Measurements from ENCODE around the gene CD2.

CD2 gene

DNA sequence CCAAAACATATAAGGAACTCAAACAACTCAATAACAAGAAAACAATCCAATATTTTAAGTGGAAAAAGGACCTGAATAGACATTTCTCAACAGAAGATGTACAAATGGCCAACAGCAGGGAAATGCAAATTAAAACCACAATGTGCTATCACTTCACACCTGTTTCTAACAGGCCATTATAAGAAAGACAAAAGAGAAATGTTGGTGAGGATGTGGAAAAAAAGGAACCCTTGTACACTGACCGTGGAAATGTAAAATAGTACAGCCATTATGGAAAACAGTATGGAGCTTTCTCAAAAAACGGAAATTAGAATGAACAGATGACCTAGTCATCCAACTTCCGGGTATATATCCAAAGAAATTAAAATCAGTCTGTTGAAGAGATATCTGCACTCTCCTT, 37.8 kb upstream of the CD2 start:
- Histone ChIP-seq H3K27me3 (ENCODE audit: control insufficient read depth, insufficient read depth, low read length, poor library complexity, severe bottlenecking) (no peaks in the 10 kb centered on the region), H3K4me3 (ENCODE audit: insufficient read depth, low read depth, low read length) (no peak overlapping the region)
- 97% methylated on average over 3 of the region's 3 CpGs for WGBS, 2 experiments

DNA sequence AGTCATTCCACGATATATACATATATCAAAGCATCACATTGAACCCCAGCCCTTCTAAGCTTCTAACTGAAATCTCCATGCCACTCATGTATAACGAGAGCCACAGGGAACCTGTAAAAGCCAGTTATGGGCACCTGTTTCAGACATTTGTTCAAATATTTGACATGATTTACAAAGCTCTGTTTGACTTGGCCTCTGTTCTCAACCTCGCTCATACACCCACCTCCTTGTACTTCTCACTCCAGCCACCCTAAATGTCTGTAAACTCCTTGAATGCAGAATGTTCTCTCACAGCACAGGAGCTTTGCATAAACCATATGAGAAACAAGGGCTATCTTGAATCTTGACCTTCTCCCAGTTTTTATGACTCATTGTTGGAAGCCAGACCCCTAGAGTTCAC, 36.9 kb upstream of the CD2 start:
- H3K27me3 ChIP-seq (ENCODE audit: control insufficient read depth, insufficient read depth, low read length, poor library complexity, severe bottlenecking), result no peaks in the 10 kb centered on the region
- WGBS, 2 experiments, result 93 to 94% methylated on average over 3 of the region's 3 CpGs
- H3K4me1 ChIP-seq (ENCODE audit: control insufficient read depth, insufficient read depth, low read length), result no peaks in the 10 kb centered on the region
- no peaks in the 10 kb centered on the region for H3K36me3 ChIP-seq (ENCODE audit: control insufficient read depth, insufficient read depth, low read length)
- no peaks in the 10 kb centered on the region for H3K9me3 ChIP-seq (ENCODE audit: control insufficient read depth, low read length)
- H3K27ac ChIP-seq (ENCODE audit: insufficient read depth, low read depth, low read length, poor library complexity, severe bottlenecking), result no peak overlapping the region
- H3K4me3 ChIP-seq (ENCODE audit: insufficient read depth, low read depth, low read length), result no peak overlapping the region

More for the DNA sequence above, 37.8 kb upstream of the CD2 start:
- no peak overlapping the region for H3K27ac ChIP-seq (ENCODE audit: insufficient read depth, low read depth, low read length, poor library complexity, severe bottlenecking)
- peaks cover 3% of the 10 kb centered on the region for H3K4me1 ChIP-seq (ENCODE audit: control insufficient read depth, insufficient read depth, low read length)
- H3K36me3 ChIP-seq (ENCODE audit: control insufficient read depth, insufficient read depth, low read length), result no peaks in the 10 kb centered on the region
- H3K9me3 ChIP-seq (ENCODE audit: control insufficient read depth, low read length), result no peaks in the 10 kb centered on the region

DNA sequence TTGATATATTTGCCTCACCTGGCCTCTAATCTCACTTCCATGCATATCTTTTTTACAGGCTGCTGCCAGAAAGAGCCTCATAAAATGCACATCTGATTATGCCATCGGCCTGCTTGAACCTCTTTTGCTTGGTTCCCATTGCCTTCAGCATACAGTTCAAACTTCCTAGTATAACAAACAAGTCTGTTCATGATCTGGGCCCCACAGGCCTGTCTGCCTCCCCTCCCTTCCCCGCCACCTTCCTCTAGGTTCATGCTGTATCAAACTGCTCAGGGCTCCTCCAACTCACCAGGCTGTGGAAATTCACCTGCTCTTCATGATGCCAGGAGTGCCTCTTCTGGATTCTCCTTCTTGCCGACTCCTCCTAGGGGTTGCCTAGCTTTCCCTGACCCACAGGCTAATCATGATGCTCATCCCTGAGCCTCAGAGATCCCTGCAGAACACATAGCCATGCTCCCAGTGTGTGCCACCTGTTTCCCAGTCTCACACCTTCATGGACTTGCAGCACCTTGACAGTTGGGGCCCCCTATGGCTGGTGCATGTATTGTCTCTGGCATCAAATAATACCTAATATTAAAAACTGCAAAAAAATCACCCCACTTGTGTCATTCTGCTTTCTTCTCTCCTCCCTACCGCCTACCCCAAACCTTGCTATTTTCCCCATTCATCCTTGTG, 33.7 kb upstream of the CD2 start:
- 90% methylated on average over 4 of the region's 4 CpGs for WGBS, 2 experiments
- H3K27me3 ChIP-seq (ENCODE audit: control insufficient read depth, insufficient read depth, low read length, poor library complexity, severe bottlenecking), result no peaks in the 10 kb centered on the region
- H3K27ac ChIP-seq (ENCODE audit: insufficient read depth, low read depth, low read length, poor library complexity, severe bottlenecking), result no peak overlapping the region
- no peak overlapping the region for H3K4me3 ChIP-seq (ENCODE audit: insufficient read depth, low read depth, low read length)
- no peaks in the 10 kb centered on the region for H3K9me3 ChIP-seq (ENCODE audit: control insufficient read depth, low read length)
- H3K36me3 ChIP-seq (ENCODE audit: control insufficient read depth, insufficient read depth, low read length), result no peaks in the 10 kb centered on the region
- no peaks in the 10 kb centered on the region for H3K4me1 ChIP-seq (ENCODE audit: control insufficient read depth, insufficient read depth, low read length)

DNA sequence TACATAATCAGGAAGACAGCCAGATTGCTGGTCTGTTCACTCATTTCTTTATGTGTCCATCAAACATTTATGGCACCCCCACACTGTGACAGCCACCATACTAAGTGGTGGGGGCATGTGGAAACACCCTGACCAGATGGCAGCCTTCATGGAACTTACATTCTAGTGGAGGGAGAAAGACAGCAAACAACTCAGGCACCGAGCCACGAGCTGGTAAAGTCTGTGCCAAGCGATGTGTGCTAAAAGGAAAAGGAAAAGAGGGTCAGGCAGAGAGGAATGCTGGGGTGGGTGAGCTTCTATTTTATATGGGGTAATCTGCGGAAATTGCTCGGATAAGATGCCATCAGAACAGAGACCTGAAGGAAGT, 33.2 kb upstream of the CD2 start:
- 95 to 97% methylated on average over 5 of the region's 5 CpGs for WGBS, 2 experiments
- Histone ChIP-seq H3K9me3 (ENCODE audit: control insufficient read depth, low read length) (no peaks in the 10 kb centered on the region), H3K36me3 (ENCODE audit: control insufficient read depth, insufficient read depth, low read length) (no peaks in the 10 kb centered on the region), H3K27ac (ENCODE audit: insufficient read depth, low read depth, low read length, poor library complexity, severe bottlenecking) (no peak overlapping the region), H3K27me3 (ENCODE audit: control insufficient read depth, insufficient read depth, low read length, poor library complexity, severe bottlenecking) (no peaks in the 10 kb centered on the region), H3K4me1 (ENCODE audit: control insufficient read depth, insufficient read depth, low read length) (no peaks in the 10 kb centered on the region), H3K4me3 (ENCODE audit: insufficient read depth, low read depth, low read length) (no peak overlapping the region)

DNA sequence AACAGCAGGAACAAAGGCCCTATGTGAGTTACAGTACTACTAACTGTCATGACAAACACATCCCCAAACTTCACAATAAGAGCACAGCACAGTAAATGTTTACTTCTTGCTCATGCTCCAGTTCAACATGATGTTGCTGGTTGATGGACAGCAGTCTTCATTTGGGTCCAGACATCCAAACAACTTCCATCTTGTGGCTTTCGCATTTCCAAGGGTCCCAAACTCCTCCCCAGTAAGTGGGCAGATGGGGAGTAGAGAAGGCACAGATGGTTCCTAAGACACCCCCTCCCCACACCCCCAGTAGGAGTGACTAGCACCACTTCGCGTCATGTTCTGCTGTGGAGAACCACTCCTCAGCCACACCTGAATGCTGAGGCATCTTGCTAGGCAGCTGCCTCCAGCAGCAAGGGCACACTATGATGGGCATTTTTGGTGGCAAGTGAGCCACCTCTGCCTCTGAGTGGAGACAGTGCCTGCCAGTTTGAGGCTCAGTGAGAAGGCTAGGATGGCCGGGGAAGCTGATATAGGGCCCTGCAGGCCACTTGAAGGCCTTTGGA, 32.7 kb upstream of the CD2 start:
- WGBS, 2 experiments, result 95 to 96% methylated on average over 4 of the region's 4 CpGs
- no peaks in the 10 kb centered on the region for H3K27me3 ChIP-seq (ENCODE audit: control insufficient read depth, insufficient read depth, low read length, poor library complexity, severe bottlenecking)

DNA sequence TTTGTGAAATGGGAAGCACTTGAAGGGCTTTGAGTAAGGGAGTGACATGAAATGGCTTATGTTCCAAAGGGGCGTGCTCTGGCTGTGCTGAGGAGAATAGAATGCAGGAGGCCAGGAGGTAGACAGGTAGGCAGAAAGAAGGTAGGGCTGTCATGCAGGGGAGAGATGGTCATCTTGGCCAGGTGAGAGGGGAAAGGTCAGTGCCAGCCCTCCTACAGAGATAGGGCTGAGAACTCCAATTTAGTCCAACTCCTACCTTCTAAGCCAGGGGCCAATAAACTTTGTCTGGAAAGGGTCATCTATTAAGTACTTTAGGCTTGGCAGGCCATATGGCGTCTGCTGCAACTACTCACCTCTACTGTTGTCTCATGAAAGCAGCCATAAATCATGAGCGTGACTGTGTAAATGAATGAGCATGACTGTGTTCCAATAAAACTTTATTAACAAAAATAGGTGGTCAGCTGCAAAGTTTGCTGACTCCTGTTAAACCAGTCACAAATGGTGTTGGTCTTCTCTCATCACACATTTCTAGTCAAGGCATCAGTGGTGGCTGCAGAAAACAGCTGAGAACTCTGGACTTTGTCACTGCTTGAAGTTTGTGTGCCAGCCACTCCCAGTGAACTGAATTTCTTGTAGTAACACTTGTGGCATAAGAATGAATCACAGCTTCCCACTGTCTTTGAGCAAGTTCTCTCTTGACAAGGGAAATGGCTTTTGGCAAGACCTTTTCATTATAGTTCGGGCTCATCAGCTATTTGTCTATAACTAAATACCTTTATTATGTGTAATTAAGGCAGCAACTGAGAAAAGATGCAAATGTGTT, 32.0 kb upstream of the CD2 start:
- 90 to 94% methylated on average over 3 to 4 of the region's 4 CpGs for WGBS, 2 experiments
- Histone ChIP-seq H3K27ac (ENCODE audit: insufficient read depth, low read depth, low read length, poor library complexity, severe bottlenecking) (no peak overlapping the region), H3K9me3 (ENCODE audit: control insufficient read depth, low read length) (no peaks in the 10 kb centered on the region), H3K4me1 (ENCODE audit: control insufficient read depth, insufficient read depth, low read length) (no peaks in the 10 kb centered on the region), H3K36me3 (ENCODE audit: control insufficient read depth, insufficient read depth, low read length) (no peaks in the 10 kb centered on the region), H3K27me3 (ENCODE audit: control insufficient read depth, insufficient read depth, low read length, poor library complexity, severe bottlenecking) (no peaks in the 10 kb centered on the region), H3K4me3 (ENCODE audit: insufficient read depth, low read depth, low read length) (no peak overlapping the region)

More for the DNA sequence above, 32.7 kb upstream of the CD2 start:
- no peak overlapping the region for H3K27ac ChIP-seq (ENCODE audit: insufficient read depth, low read depth, low read length, poor library complexity, severe bottlenecking)
- no peaks in the 10 kb centered on the region for H3K36me3 ChIP-seq (ENCODE audit: control insufficient read depth, insufficient read depth, low read length)
- no peaks in the 10 kb centered on the region for H3K9me3 ChIP-seq (ENCODE audit: control insufficient read depth, low read length)
- no peak overlapping the region for H3K4me3 ChIP-seq (ENCODE audit: insufficient read depth, low read depth, low read length)
- H3K4me1 ChIP-seq (ENCODE audit: control insufficient read depth, insufficient read depth, low read length), result no peaks in the 10 kb centered on the region

DNA sequence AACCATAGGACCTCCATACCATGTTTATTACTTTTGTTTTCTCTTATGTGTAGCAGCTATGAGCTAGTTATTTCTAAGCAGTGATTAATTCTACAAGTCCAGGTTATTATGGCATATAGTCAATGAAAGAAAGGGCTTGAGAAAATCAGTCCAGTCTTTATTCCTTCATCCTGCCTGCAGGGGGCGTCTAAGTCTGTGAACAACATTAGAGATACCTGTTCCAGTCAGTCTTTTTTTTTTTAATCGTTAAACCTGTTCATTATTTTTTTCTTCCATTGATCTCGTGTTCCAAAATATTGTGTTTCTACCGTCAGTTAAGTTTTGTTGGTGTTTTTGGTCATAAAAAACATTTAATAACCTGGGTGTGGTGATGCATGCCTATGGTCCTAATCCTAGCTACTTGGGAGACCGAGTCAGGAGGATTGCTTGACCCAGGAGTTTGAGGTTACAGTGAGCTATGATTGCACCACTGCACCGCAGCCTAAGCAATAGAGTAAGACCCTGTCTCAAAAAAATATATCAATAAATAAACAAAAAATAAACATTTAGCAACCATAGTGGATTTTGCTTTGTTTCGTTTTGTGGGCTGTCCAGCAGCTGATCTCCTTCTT, 29.4 kb upstream of the CD2 start:
- Histone ChIP-seq H3K4me3 (ENCODE audit: insufficient read depth, low read depth, low read length) (no peak overlapping the region), H3K27me3 (ENCODE audit: control insufficient read depth, insufficient read depth, low read length, poor library complexity, severe bottlenecking) (no peaks in the 10 kb centered on the region), H3K4me1 (ENCODE audit: control insufficient read depth, insufficient read depth, low read length) (no peaks in the 10 kb centered on the region), H3K27ac (ENCODE audit: insufficient read depth, low read depth, low read length, poor library complexity, severe bottlenecking) (no peak overlapping the region), H3K9me3 (ENCODE audit: control insufficient read depth, low read length) (no peaks in the 10 kb centered on the region), H3K36me3 (ENCODE audit: control insufficient read depth, insufficient read depth, low read length) (no peaks in the 10 kb centered on the region)
- WGBS, 2 experiments, result 61 to 62% methylated on average over 7 of the region's 7 CpGs

DNA sequence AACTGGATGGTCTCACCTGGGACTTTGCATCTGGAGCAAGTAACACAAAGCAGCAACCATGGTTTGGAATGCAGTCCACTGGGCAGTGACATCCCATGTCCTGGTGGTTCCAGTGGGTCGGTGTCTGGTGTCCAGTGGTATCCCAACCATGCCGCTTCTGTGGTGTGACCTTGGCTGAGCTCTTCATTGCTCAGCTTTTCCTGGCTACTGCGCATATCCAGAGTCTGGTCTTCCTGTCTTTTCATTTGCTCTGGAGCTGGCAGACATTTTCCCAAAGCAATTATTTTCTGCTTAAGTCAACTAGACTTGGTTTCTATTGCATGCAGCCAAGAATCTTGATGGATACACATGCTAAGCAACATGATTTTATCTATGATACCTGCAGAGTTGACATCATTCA, 28.4 kb upstream of the CD2 start:
- Histone ChIP-seq H3K27me3 (ENCODE audit: control insufficient read depth, insufficient read depth, low read length, poor library complexity, severe bottlenecking) (no peaks in the 10 kb centered on the region), H3K4me1 (ENCODE audit: control insufficient read depth, insufficient read depth, low read length) (no peaks in the 10 kb centered on the region), H3K27ac (ENCODE audit: insufficient read depth, low read depth, low read length, poor library complexity, severe bottlenecking) (no peak overlapping the region), H3K9me3 (ENCODE audit: control insufficient read depth, low read length) (no peaks in the 10 kb centered on the region), H3K4me3 (ENCODE audit: insufficient read depth, low read depth, low read length) (no peak overlapping the region), H3K36me3 (ENCODE audit: control insufficient read depth, insufficient read depth, low read length) (no peaks in the 10 kb centered on the region)
- WGBS, 2 experiments, result 62 to 63% methylated on average over 3 of the region's 3 CpGs

DNA sequence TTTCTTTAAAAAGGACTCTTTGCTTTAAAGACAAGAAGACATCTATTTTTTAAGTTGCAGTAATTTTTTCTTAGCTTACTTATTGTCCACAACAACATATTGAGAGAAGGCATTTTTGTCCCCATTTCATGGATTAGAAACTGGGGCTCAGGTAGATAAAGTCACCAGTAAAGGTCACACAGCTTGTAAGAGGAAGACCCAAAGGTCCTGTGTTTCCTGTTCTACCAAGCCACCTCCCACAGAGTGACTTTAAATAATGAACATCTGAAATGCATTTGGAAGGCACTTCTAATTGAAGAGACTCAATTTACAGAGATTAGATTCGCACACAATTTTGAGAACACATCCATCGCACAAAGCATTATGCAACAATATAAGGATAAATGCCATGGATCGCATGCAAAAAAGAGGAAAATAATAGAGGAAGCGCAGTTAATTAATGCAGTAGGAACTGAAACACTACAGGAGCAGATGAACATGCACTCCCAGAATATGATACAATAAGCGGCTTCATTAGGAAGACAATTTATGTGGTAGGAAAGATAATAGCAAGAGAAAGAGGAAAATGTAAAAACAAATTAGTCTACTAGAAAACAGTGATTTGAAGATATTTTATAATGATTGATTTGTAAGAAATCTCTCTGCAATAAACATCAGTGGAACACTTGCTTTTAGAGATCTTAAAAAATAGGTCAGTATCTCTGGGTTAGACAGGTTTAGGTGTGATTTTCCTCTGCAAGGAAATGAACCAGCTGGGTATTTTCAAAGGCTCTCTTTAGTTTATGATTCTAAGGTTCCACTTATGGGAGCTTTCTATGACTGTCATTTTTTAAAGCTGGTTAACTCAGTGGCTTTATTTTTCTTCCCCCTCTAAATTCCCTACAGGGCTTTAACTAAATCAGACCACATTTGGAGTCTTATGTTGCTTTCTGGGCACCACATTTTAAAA, 27.1 kb upstream of the CD2 start:
- H3K36me3 ChIP-seq (ENCODE audit: control insufficient read depth, insufficient read depth, low read length), result no peaks in the 10 kb centered on the region
- H3K27me3 ChIP-seq (ENCODE audit: control insufficient read depth, insufficient read depth, low read length, poor library complexity, severe bottlenecking), result no peaks in the 10 kb centered on the region
- H3K4me1 ChIP-seq (ENCODE audit: control insufficient read depth, insufficient read depth, low read length), result no peaks in the 10 kb centered on the region
- H3K4me3 ChIP-seq (ENCODE audit: insufficient read depth, low read depth, low read length), result no peak overlapping the region
- 97 to 100% methylated on average over 5 of the region's 5 CpGs for WGBS, 2 experiments
- H3K9me3 ChIP-seq (ENCODE audit: control insufficient read depth, low read length), result no peaks in the 10 kb centered on the region
- H3K27ac ChIP-seq (ENCODE audit: insufficient read depth, low read depth, low read length, poor library complexity, severe bottlenecking), result no peak overlapping the region
